SK-N-DZ (cell line): ENCODE results near the gene COL7A1.

ENCODE experiments used
- small RNA-seq, 2 experiments: library from RNA; depleted of rRNA; stranded (forward); fragments of <200 nt; gene quantifications; one replicate each; pipeline ENCODE3, GENCODE V24; 2014

The COL7A1 gene

Small RNAs within 50 kb of the gene (small RNA-seq; reads per million reads assigned to genes)
- 0 reads per million in 2 experiments for gene MIR6823
